OCI-LY1 (cell line): ENCODE results near the gene COL5A2.

ENCODE experiments used
- H2AFZ ChIP-seq: fragments of 200-600 bp; sonication (generic), shearing (Covaris generic); 2 replicates; pipeline ENCODE4 v1.6.0; 2014; ENCODE audit warnings: antibody characterized with exemption, mild to moderate bottlenecking, low read length
- H3F3A ChIP-seq: fragments of 200-600 bp; sonication (generic), shearing (Covaris generic); 2 replicates; pipeline ENCODE4 v1.6.0; 2014; ENCODE audit warnings: mild to moderate bottlenecking, antibody characterized with exemption, low read length, moderate library complexity; ENCODE audit not compliant: insufficient read depth
- H3K27ac ChIP-seq: fragments of 200-600 bp; sonication (generic); 2 replicates; pipeline ENCODE4 v1.5.1; 2014; ENCODE audit warnings: low read length, mixed run types, mild to moderate bottlenecking, low read depth; ENCODE audit not compliant: poor library complexity, severe bottlenecking
- H3K27me3 ChIP-seq: fragments of 200-600 bp; sonication (generic); 2 replicates; pipeline ENCODE4 v1.6.0; 2014; ENCODE audit warnings: antibody characterized with exemption, mild to moderate bottlenecking, low read length, moderate library complexity; ENCODE audit not compliant: insufficient read depth
- H3K36me3 ChIP-seq: fragments of 200-600 bp; sonication (generic); 2 replicates; pipeline ENCODE4 v1.6.1; 2014; ENCODE audit warnings: mild to moderate bottlenecking, antibody characterized with exemption, low read length, moderate library complexity, mixed read lengths; ENCODE audit not compliant: insufficient read depth
- H3K4me1 ChIP-seq: fragments of 200-600 bp; sonication (generic); 2 replicates; pipeline ENCODE4 v1.5.1; 2014; ENCODE audit warnings: mild to moderate bottlenecking, low read length, moderate library complexity; ENCODE audit not compliant: insufficient read depth, severe bottlenecking
- H3K4me2 ChIP-seq: fragments of 200-600 bp; sonication (generic), shearing (Covaris generic); 2 replicates; pipeline ENCODE4 v1.6.1; 2014; ENCODE audit warnings: low read length
- H3K4me3 ChIP-seq: fragments of 200-600 bp; sonication (generic); 2 replicates; pipeline ENCODE4 v1.5.1; 2014; ENCODE audit warnings: low read length, low read depth, mild to moderate bottlenecking, mixed read lengths; ENCODE audit not compliant: poor library complexity, severe bottlenecking
- H3K79me2 ChIP-seq: fragments of 200-600 bp; shearing (Covaris generic); 2 replicates; pipeline ENCODE4 v1.6.1; 2016; ENCODE audit warnings: mixed run types, low read length, mixed read lengths; ENCODE audit not compliant: insufficient read depth
- H3K9ac ChIP-seq: fragments of 200-600 bp; sonication (generic), shearing (Covaris generic); 2 replicates; pipeline ENCODE4 v1.6.1; 2014; ENCODE audit warnings: mild to moderate bottlenecking, low read length, mixed read lengths
- H3K9me2 ChIP-seq: fragments of 200-600 bp; sonication (generic), shearing (Covaris generic); 2 replicates; pipeline ENCODE4 v1.6.1; 2014; ENCODE audit warnings: low read depth, mild to moderate bottlenecking, low read length, mixed read lengths
- H3K9me3 ChIP-seq: fragments of 200-600 bp; shearing (Covaris generic); 2 replicates; pipeline ENCODE4 v1.6.1; 2014; ENCODE audit warnings: low read length, mixed read lengths
- H4K20me1 ChIP-seq: fragments of 200-600 bp; sonication (generic), shearing (Covaris generic); 2 replicates; pipeline ENCODE4 v1.6.0; 2016; ENCODE audit warnings: mild to moderate bottlenecking, low read length; ENCODE audit not compliant: insufficient read depth
- EZH2 ChIP-seq: fragments of 200-600 bp; sonication (generic), shearing (Covaris generic); IDR thresholded peaks from 2 replicates; pipeline ENCODE4 v1.8.0; 2017; ENCODE audit warnings: borderline replicate concordance, mixed run types, mild to moderate bottlenecking, antibody characterized with exemption, low read length, moderate library complexity, mixed read lengths
- TF ChIP-seq, protein P1 (sequence below): fragments of 200-600 bp; sonication (generic), shearing (Covaris generic); IDR thresholded peaks from 2 replicates; pipeline ENCODE4 v1.5.1; 2017; ENCODE audit warnings: mild to moderate bottlenecking, antibody characterized with exemption, low read length, moderate library complexity, mixed read lengths

Gene COL5A2

DNA sequence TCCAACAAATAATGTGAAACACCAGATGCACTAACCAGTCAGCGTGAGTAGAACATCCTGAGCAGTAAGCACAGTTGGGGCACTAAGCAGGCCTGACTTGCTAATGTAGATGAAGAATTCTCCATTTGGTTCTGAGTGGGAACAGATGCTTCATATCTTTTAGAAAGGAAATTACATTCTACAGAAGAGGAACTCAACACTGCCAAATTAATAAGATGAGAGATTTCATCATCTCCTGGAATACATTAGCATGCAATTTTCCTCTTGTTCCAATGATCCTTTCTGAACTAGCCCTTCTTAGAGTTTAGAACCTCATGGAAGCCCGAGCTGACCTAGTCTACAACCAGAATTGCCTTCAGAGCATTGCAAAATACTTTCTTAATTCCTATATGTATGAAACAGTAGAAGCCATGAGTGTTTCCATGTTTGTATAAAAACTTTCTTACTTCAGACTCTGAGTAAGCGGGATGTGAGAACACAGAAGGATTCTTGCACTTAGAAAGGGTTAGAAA lies 34.8 kb downstream of the COL5A2 start:
- H3K4me2 ChIP-seq: no peak overlapping the region
- H3K79me2 ChIP-seq: no peaks in the 10 kb centered on the region

DNA sequence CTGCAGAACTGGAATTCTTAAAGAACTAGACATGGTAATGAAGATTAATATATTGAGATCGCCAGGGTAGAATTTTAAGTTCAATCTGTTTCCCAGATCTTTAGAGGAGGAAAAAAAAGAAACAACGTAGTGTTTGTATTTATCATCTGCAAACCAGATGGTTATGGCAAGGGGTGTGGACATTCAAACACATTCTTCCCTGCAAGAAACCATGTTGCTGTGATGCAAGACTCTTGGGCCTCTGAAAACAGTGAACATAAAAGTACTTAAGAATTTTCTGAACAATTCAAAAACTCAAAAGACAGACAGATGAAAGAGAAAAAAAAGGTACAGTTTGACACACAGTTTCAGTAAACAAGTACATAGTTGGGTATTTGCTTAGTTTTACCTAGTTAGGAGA lies 35.6 kb downstream of the COL5A2 start:
- H3K4me1 ChIP-seq: no peaks in the 10 kb centered on the region
- no peaks in the 10 kb centered on the region for H3F3A ChIP-seq
- H3K4me2 ChIP-seq: no peak overlapping the region
- H3K4me3 ChIP-seq: no peak overlapping the region
- no peaks in the 10 kb centered on the region for H3K27me3 ChIP-seq
- no peaks in the 10 kb centered on the region for H3K36me3 ChIP-seq
- TF ChIP-seq EZH2: no peak
- TF ChIP-seq, protein P1, sequence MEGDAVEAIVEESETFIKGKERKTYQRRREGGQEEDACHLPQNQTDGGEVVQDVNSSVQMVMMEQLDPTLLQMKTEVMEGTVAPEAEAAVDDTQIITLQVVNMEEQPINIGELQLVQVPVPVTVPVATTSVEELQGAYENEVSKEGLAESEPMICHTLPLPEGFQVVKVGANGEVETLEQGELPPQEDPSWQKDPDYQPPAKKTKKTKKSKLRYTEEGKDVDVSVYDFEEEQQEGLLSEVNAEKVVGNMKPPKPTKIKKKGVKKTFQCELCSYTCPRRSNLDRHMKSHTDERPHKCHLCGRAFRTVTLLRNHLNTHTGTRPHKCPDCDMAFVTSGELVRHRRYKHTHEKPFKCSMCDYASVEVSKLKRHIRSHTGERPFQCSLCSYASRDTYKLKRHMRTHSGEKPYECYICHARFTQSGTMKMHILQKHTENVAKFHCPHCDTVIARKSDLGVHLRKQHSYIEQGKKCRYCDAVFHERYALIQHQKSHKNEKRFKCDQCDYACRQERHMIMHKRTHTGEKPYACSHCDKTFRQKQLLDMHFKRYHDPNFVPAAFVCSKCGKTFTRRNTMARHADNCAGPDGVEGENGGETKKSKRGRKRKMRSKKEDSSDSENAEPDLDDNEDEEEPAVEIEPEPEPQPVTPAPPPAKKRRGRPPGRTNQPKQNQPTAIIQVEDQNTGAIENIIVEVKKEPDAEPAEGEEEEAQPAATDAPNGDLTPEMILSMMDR: no peak
- H3K9ac ChIP-seq: no peak overlapping the region
- H3K79me2 ChIP-seq: no peaks in the 10 kb centered on the region
- H2AFZ ChIP-seq: no peak overlapping the region
- no peak overlapping the region for H3K27ac ChIP-seq
- no peaks in the 10 kb centered on the region for H4K20me1 ChIP-seq
- H3K9me3 ChIP-seq: no peaks in the 10 kb centered on the region
- H3K9me2 ChIP-seq: no peaks in the 10 kb centered on the region

More for the DNA sequence above, 34.8 kb downstream of the COL5A2 start:
- H3K4me3 ChIP-seq: no peak overlapping the region
- no peak overlapping the region for H2AFZ ChIP-seq
- H3K4me1 ChIP-seq: no peaks in the 10 kb centered on the region
- no peak overlapping the region for H3K27ac ChIP-seq
- H3K27me3 ChIP-seq: no peaks in the 10 kb centered on the region
- H3F3A ChIP-seq: no peaks in the 10 kb centered on the region
- no peaks in the 10 kb centered on the region for H4K20me1 ChIP-seq
- no peak overlapping the region for H3K9ac ChIP-seq
- H3K36me3 ChIP-seq: no peaks in the 10 kb centered on the region
- TF ChIP-seq, protein P1: no peak
- no peak for TF ChIP-seq EZH2
- no peaks in the 10 kb centered on the region for H3K9me3 ChIP-seq
- H3K9me2 ChIP-seq: no peaks in the 10 kb centered on the region

DNA sequence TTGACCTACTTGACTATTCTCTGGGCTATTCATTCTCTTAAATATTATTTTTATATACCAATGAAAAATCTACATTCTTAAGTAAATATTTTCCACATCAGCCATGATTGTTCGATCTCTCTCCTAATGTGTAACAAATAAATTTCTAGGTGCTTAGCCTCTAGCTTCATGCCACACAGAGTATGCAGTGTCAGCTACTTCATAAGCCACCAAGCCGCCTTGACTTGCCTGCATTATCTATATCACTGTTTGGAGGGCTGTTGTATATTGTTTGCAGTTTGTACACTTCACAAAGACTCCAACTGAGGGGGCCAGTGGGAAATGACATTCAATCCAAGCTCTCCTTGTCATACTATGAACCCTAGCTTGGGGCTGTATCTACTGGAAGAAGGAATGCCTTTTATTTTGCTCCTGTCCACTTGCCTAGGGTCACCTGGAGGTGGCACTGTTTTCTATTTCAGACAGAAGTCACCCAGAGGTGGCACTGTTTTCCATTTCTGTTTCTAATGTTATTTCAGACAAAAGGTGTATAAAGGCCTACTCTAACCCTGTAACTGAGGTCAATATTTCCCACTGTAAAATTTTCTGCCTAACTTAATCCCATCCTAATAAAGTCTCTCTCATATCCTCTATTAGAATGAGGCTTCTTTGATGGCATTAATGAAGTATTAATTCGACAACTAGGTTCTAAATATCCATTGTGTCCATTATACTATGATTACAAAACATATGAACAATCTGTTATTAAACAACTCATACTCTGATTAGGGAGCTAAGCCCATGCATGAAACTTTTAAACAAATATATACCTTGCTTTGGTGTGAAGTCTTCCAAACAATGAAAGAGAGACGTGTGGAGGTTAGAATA lies 36.4 kb downstream of the COL5A2 start:
- H3K9me3 ChIP-seq: no peaks in the 10 kb centered on the region
- H3K4me3 ChIP-seq: no peak overlapping the region
- H3K9ac ChIP-seq: no peak overlapping the region
- H3K79me2 ChIP-seq: no peaks in the 10 kb centered on the region
- no peaks in the 10 kb centered on the region for H3K9me2 ChIP-seq
- H2AFZ ChIP-seq: no peak overlapping the region
- H3K36me3 ChIP-seq: no peaks in the 10 kb centered on the region
- H3K4me2 ChIP-seq: no peak overlapping the region
- H3K4me1 ChIP-seq: no peaks in the 10 kb centered on the region
- no peaks in the 10 kb centered on the region for H3F3A ChIP-seq
- no peaks in the 10 kb centered on the region for H4K20me1 ChIP-seq
- no peaks in the 10 kb centered on the region for H3K27me3 ChIP-seq
- no peak for TF ChIP-seq EZH2
- TF ChIP-seq, protein P1: peak; percentile 98
- no peak overlapping the region for H3K27ac ChIP-seq
